Stimulated activated naive CD8-positive, alpha-beta T cell treated with anti-CD3 and anti-CD28 coated beads, Interleukin-15, Interleukin-2, amounts not matched to agents 100 ng/mL and 50 ng/mL, for 24 hours (primary cell): ENCODE results near the gene UBE3C.
"Not testable (repeated sequence)": the region's sequence is repeated elsewhere in the genome, so short reads cannot be mapped to it uniquely, and the experiment has no call there.

Source experiments
- H3K27ac Mint-ChIP-seq: one replicate; pipeline ENCODE4 v1.8.0; 2021; ENCODE audit warnings: mild to moderate bottlenecking, mixed read lengths
- H3K27me3 Mint-ChIP-seq: one replicate; pipeline ENCODE4 v1.8.0; 2021; ENCODE audit warnings: mixed read lengths
- H3K36me3 Mint-ChIP-seq: one replicate; pipeline ENCODE4 v1.8.0; 2021; ENCODE audit warnings: low read depth, mixed read lengths
- H3K4me1 Mint-ChIP-seq: one replicate; pipeline ENCODE4 v1.8.0; 2021; ENCODE audit warnings: low read depth, mixed read lengths
- H3K4me3 Mint-ChIP-seq: one replicate; pipeline ENCODE4 v1.8.0; 2021; ENCODE audit warnings: mild to moderate bottlenecking, mixed read lengths
- H3K9me3 Mint-ChIP-seq: one replicate; pipeline ENCODE4 v1.8.0; 2021; ENCODE audit warnings: mixed read lengths

The UBE3C gene

DNA sequence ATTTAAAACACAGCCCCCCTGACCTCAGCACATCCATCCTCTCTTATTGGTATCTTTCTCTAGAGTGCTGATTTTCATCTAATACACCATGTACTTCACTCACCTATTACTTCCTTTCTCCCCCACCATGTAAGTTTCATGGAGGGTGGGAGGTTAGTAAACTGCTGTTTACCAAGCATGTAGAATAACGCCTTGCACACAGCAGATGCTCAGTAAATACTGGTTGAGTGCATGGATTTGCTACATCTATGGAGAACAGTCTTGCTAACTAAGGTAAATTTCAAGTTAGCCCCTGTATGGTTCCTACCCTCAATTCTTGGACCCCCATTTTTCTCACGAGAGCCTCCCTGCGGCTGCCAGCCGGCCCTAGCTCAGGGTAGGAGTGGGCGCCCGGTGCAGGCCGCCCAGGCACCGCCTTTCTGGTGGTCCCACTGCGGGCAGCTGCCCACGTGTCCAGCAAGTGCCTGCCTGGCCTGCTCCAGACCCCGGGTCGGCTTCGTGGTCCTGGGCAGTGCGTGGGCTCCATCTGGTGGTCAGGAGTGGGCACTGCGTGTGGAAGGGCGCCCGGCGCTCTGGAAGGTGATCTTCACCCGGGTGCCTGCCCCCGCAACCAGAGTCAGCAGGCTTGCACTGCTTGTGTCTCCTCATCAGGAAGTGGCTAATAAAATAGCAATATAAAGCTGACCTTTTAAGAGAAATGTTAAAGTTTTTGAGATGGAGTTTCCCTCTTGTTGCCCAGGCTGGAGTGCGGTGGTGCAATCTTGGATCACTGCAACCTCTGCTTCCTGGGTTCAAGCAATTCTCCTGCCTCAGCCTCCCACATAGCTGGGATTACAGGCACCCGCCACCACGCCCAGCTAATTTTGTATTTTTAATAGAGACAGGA is 134.7 kb downstream of the UBE3C start:
- Mint-ChIP-seq H3K4me3 (no peak overlapping the region), H3K27ac (no peak overlapping the region), H3K9me3 (no peaks in the 10 kb centered on the region), H3K27me3 (peaks cover 6% of the 10 kb centered on the region), H3K36me3 (peaks cover 23% of the 10 kb centered on the region), H3K4me1 (peaks cover 33% of the 10 kb centered on the region)

GRCh38 chr7:157274094-157274634 is 135.4 kb downstream of the UBE3C start:
- H3K4me3 Mint-ChIP-seq, H3K9me3 Mint-ChIP-seq, H3K27ac Mint-ChIP-seq: not testable (repeated sequence)
- peaks cover 19% of the 10 kb centered on the region for H3K36me3 Mint-ChIP-seq
- peaks cover 33% of the 10 kb centered on the region for H3K4me1 Mint-ChIP-seq
- peaks cover 10% of the 10 kb centered on the region for H3K27me3 Mint-ChIP-seq

DNA sequence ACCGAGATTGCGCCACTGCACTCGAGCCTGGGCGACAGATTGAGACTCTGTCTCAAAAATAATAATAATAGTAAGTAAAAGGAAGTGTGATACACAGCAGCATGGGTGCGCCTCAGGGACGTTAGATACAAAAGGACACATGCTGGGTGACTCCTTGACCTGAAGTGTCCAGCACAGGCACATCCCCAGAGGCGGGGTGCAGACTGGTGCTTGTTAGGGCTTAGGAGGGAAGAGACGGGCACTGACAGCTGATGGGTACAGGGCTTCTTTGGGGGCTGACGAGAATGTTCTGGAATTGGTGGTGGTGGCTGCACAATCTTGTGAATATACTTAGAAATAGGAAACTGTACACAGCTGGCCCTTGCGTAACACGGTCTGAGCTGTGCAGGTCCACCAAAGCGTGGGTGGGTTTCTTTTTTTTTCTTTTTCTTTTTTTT is 136.3 kb downstream of the UBE3C start:
- Mint-ChIP-seq H3K27ac (no peak overlapping the region), H3K36me3 (peaks cover 11% of the 10 kb centered on the region), H3K27me3 (peaks cover 10% of the 10 kb centered on the region), H3K4me1 (peaks cover 27% of the 10 kb centered on the region), H3K4me3 (no peak overlapping the region), H3K9me3 (no peaks in the 10 kb centered on the region)

- H3K27me3 Mint-ChIP-seq: peaks cover 10% of the 10 kb centered on the region
- H3K9me3 Mint-ChIP-seq: no peaks in the 10 kb centered on the region
- no peak overlapping the region for H3K4me3 Mint-ChIP-seq
- H3K27ac Mint-ChIP-seq: no peak overlapping the region
- H3K4me1 Mint-ChIP-seq: peaks cover 27% of the 10 kb centered on the region
- H3K36me3 Mint-ChIP-seq: no peaks in the 10 kb centered on the region
These were observed 137.4 kb downstream of the UBE3C start for GRCh38 chr7:157276091-157276561.

DNA sequence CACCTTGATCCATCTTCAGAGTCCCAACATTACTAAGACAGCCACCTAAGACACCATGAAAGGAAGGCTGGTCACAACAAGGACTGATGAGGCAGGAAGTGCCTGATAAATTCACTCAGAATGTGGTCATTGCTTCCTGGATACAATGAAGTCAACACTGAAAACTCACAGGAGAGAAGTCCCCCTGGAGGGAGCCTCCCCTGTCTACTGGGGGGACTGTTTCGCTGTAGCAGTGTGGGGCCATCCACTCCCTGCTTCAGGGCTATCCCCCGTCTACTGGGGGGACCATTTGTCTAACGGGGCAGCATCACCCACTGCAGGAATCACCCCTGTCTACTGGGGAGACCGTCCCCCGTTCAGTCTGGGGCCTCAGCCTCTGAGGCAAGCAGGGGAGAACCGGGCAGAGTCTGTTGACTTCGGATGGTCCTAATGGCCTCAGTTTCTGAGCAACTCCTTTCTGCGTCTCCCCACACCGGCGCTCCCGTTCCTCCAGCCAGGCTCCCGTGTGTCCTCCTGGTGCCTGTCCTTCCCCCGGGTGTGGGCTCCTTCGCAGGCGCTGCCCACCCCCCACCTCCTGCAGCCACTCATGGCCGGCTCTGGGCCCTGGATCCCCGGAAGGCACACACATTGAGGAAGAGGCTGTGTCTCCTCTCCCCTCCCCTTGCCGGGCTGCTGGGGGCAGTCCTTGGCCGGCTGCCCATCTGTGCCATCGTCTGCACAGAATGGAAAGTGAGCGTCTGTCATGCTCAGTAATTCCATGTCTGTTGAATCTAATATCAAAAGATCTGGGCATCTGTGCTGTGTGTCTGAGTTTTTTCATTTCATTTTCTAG is 138.2 kb downstream of the UBE3C start:
- Mint-ChIP-seq H3K27ac (peak overlapping the region; percentile 14), H3K4me1 (peaks cover 27% of the 10 kb centered on the region), H3K27me3 (peaks cover 10% of the 10 kb centered on the region), H3K4me3 (no peak overlapping the region), H3K9me3 (no peaks in the 10 kb centered on the region), H3K36me3 (no peaks in the 10 kb centered on the region)

DNA sequence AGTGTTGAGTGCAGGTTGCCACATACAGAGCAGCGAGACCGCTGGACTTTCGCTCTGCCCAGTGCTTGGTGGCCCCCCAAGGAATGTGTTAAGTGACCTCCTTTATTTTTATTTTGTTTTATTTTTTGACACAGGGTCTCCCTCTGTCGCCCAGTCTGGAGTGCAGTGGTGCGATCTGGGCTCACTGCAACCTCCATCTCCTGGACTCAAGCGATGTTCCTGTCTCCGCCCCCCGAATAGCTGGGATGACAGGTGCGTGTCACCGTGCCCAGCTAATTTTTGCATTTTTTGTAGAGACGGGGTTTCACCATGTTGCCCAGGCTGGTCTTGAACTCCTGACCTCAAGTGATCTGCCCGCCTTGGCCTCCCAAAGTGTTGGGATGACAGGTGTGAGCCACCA is 138.8 kb downstream of the UBE3C start:
- Mint-ChIP-seq H3K27ac (peak overlapping the region; percentile 14), H3K27me3 (peaks cover 10% of the 10 kb centered on the region), H3K4me1 (peaks cover 27% of the 10 kb centered on the region)
- H3K36me3 Mint-ChIP-seq, H3K9me3 Mint-ChIP-seq, H3K4me3 Mint-ChIP-seq: not testable (repeated sequence)

- no peak overlapping the region for H3K27ac Mint-ChIP-seq
These were observed 139.6 kb downstream of the UBE3C start for GRCh38 chr7:157278167-157278790.

DNA sequence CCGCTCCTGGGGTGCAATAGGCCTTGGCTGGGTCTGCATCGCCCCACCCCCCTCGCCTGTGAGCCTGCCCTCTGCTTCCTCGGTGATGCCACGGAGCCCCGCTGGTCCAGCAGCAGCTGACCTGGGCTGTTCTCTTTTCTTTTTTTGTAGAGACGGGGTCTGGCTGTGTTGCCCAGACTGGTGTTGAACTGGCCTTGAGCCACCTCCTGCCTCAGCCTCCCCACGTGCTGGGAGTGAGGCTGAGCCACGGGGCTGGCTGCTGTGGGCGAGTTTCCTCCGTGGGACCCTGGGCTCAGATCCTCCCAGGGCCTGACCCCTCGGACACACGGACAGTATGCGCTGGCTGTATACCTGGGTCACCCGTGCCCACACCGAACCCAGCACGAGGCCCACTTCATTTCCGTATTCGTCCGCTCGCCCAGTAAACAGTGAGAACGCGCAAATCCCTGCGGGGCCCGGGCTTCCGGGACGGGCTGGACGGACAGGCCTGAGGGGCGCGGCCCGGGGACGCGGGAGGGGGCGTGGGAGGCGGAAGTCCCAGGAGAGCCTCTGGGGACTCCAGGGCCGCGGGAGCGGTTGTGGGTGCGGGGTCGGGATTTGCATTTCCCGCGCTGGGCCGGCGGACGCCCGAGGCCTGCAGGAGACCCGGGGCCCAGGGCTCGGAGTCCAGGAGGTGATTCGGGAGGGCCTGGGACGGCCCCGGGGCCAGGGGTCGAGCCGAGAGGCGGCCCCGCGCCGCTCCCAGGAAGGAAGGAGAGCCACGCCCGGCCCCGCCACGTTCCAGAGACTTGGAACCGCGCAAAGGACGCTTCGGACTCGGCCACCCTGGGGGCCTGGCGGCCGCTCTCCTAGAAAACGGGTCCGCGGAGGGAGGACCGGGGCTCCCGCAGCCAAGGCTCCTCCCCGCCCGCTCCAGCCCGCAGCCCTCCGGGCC is 140.3 kb downstream of the UBE3C start:
- Mint-ChIP-seq H3K27me3 (peaks cover 10% of the 10 kb centered on the region), H3K36me3 (no peaks in the 10 kb centered on the region), H3K4me1 (peaks cover 17% of the 10 kb centered on the region), H3K4me3 (no peak overlapping the region), H3K9me3 (no peaks in the 10 kb centered on the region), H3K27ac (no peak overlapping the region)

More at GRCh38 chr7:157278167-157278790, 139.6 kb downstream of the UBE3C start:
- peaks cover 22% of the 10 kb centered on the region for H3K4me1 Mint-ChIP-seq
- H3K27me3 Mint-ChIP-seq: peaks cover 10% of the 10 kb centered on the region
- H3K36me3 Mint-ChIP-seq: no peaks in the 10 kb centered on the region
- no peak overlapping the region for H3K4me3 Mint-ChIP-seq
- no peaks in the 10 kb centered on the region for H3K9me3 Mint-ChIP-seq

DNA sequence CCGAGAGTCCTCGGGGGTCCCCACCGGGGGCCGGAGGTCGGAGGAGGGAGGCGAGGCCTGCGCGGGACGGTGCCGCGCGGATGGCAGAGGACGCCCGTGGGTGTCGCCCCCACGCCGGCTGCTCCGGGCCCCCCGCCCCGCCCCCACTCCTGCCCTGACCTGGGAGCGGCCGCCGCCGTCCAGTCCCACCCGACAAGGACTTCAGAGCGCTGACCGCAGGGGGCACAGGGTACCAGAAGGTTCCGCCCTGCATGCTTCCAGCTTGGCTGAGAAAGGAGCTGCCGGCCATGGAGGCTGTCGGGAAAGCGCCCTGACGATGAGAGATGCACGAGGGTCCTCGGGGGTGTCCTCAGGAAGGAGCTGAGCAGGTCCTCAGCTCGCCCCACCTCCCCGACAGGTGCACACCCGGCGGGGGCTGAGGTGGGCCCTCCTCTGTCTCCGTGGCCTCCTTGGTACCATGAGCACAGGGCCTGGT is 141.1 kb downstream of the UBE3C start:
- no peaks in the 10 kb centered on the region for H3K36me3 Mint-ChIP-seq
- H3K4me3 Mint-ChIP-seq: no peak overlapping the region
- H3K27ac Mint-ChIP-seq: no peak overlapping the region

GRCh38 chr7:157280216-157280841 is 141.6 kb downstream of the UBE3C start:
- H3K27ac Mint-ChIP-seq: no peak overlapping the region
- H3K27me3 Mint-ChIP-seq: peaks cover 10% of the 10 kb centered on the region
- no peaks in the 10 kb centered on the region for H3K9me3 Mint-ChIP-seq
- H3K36me3 Mint-ChIP-seq: no peaks in the 10 kb centered on the region
- H3K4me1 Mint-ChIP-seq: peaks cover 17% of the 10 kb centered on the region
- no peak overlapping the region for H3K4me3 Mint-ChIP-seq

More for the DNA sequence above, 141.1 kb downstream of the UBE3C start:
- Mint-ChIP-seq H3K4me1 (peaks cover 17% of the 10 kb centered on the region), H3K27me3 (peaks cover 10% of the 10 kb centered on the region), H3K9me3 (no peaks in the 10 kb centered on the region)

DNA sequence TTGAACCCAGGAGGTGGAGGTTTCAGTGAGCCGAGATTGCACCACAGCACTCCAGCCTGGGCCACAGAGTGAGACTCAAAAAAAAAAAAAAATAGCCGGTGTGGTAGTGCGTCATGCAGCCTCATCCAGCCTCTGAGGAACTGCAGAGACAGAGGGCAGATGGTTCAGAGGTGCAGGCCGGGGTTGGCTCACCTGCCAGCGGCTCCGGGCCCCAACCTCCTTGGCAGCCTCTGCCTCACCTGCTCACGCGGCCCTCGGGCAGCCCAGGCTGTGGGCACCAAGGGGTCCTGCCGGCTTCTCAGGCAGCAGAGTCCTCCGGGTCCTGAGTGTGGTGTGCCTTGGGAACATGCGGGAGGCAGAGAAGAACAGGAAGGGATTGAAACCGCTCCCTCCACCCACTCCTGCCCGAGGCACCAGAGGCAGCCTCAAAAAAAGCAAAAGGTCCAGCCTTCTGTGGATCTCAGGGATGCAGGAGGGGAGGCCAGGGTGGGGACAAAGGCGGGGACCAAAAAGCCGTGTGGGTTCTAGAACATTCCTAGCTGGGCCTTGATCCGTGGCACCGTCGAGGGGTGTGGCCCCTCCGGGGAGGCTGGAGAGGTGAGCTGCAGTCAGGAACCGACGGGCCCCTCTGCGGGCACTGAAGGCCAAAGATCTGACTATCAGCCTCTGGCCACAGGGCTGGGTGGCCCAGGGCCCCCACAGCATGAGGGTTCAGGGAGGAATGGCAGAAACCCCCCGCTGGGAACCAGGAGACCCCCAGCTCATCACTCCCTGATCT is 142.7 kb downstream of the UBE3C start:
- H3K9me3 Mint-ChIP-seq: no peaks in the 10 kb centered on the region
- peaks cover 15% of the 10 kb centered on the region for H3K4me1 Mint-ChIP-seq
- no peak overlapping the region for H3K4me3 Mint-ChIP-seq
- H3K27me3 Mint-ChIP-seq: peaks cover 10% of the 10 kb centered on the region
- H3K36me3 Mint-ChIP-seq: no peaks in the 10 kb centered on the region
- no peak overlapping the region for H3K27ac Mint-ChIP-seq

GRCh38 chr7:157282141-157282801 is 143.5 kb downstream of the UBE3C start:
- Mint-ChIP-seq H3K27ac (no peak overlapping the region), H3K9me3 (no peaks in the 10 kb centered on the region), H3K4me3 (no peak overlapping the region)

More at GRCh38 chr7:157282141-157282801, 143.5 kb downstream of the UBE3C start:
- Mint-ChIP-seq H3K27me3 (peaks cover 9% of the 10 kb centered on the region), H3K4me1 (peaks cover 7% of the 10 kb centered on the region), H3K36me3 (no peaks in the 10 kb centered on the region)
